GM21423 (cell line): ENCODE data around the gene EXD2.
"Not testable (repeated sequence)": the region's sequence is repeated elsewhere in the genome, so short reads cannot be mapped to it uniquely, and the experiment has no call there.

ENCODE experiments used
- ATAC-seq: cut with Tn5 transposase; IDR thresholded peaks from one replicate; pipeline ENCODE4 v1.9.1; 2021; ENCODE audit warnings: mild to moderate bottlenecking, moderate library complexity; ENCODE audit not compliant: unreplicated experiment

Gene EXD2

GRCh38 chr14:69275331-69275730 is 84.0 kb downstream of the EXD2 start:
- ATAC-seq, result no peak

DNA sequence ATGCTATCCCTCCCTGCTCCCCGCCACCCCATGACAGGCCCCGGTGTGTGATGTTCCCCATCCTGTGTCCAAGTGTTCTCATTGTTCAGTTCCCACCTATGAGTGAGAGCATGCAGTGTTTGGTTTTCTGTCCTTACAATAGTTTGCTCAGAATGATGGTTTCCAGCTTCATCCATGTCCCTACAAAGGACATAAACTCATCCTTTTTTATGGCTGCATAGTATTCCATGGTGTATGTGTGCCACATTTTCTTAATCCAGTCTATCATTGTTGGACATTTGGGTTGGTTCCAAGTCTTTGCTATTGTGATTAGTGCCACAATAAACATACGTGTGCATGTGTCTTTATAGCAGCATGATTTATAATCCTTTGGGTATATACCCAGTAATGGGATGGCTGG is 86.1 kb downstream of the EXD2 start:
- ATAC-seq, result not testable (repeated sequence)

DNA sequence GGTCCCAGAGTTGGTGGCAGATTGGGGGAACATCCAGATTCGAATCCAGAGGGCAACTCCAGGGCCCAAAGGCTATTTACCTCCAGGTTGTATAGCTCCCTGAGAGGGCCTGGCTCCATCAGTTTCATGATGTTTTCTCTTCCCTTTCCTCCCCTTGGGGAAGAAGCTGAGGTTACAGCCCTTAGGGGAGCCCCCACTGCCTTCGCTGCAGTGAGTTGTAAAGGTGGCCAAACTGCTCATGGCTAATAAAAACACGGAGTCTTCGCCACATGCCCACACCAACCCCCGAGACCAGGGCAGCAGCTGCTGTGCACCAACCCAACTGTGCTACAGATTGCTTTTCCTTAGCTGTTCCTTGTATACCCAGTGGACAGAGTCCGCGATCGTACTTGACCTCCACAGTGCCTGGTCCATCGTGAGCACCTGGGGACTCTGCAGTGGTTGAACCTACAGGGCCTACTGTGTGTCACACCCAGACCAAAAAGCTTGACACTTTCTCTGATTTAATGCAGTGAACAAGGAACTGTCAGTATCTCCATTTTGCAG is 89.5 kb downstream of the EXD2 start:
- no peak for ATAC-seq

DNA sequence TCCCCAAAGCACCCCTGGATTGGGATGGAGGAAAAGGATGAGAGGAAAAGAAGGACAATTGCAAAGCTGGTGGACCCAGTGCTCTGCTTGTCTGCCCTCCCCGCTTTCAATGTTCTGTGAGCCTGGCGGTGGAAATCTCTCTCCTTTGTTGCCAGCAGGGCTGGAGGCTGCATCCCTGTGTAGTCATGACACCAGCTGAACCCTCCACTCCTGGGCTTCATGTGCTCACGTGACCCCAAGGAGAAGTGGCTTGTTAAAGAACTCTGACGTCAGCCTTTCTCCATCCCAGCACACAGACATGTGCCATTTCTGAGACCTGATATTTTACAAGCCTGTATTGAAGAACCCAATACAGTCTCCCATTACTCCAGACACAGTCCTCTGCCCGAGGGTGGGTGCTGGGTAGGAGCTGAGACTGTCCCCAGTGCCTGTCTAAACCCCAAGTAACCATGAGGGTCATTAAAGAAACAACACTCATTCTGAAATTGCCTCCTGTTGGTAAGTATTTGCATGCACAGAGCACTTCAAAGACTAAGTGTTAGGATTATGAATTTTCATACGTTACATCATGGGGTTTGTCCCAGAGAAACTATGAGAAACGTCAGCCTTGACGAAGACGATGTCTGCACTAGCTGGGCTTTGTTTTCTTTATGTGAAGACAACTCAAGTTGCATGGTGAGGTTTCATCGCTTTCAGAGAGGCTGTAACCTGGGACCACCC is 90.3 kb downstream of the EXD2 start:
- no peak for ATAC-seq

- ATAC-seq, result no peak
These were observed 91.2 kb downstream of the EXD2 start for GRCh38 chr14:69282448-69282847.

- no peak for ATAC-seq
These were observed 92.9 kb downstream of the EXD2 start for GRCh38 chr14:69284170-69284569.

DNA sequence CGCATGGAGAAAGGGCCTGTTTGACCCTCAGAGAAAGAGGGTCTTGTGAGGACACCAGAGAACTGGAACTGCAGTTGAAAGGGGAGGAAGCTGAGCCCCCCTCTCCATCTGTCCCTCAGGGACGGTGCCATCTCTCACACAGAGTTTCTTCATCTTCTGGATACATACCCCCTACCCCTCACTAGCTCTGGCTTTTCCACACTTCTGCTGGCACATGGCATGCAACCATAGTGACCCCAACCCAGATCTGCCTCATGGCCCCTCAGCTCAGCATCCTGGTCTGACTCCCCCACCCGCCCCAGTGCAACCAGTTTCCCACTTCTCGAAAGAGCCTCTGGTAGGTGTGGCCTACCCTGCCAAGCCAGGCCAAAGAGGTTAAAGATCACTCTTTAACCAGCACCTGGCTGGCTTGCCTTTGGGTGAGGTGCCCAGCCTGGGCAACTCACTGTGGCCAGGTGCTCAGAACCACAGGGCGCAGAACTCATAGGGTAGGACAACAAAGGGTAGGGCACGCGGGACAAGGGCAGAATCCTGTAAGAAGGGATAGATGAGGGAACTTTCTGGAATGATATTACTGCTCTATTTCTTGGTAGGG is 94.5 kb downstream of the EXD2 start:
- ATAC-seq, result no peak

GRCh38 chr14:69287098-69288010 is 96.1 kb downstream of the EXD2 start:
- ATAC-seq, result no peak

GRCh38 chr14:69288011-69288771 is 96.9 kb downstream of the EXD2 start:
- ATAC-seq, result no peak

DNA sequence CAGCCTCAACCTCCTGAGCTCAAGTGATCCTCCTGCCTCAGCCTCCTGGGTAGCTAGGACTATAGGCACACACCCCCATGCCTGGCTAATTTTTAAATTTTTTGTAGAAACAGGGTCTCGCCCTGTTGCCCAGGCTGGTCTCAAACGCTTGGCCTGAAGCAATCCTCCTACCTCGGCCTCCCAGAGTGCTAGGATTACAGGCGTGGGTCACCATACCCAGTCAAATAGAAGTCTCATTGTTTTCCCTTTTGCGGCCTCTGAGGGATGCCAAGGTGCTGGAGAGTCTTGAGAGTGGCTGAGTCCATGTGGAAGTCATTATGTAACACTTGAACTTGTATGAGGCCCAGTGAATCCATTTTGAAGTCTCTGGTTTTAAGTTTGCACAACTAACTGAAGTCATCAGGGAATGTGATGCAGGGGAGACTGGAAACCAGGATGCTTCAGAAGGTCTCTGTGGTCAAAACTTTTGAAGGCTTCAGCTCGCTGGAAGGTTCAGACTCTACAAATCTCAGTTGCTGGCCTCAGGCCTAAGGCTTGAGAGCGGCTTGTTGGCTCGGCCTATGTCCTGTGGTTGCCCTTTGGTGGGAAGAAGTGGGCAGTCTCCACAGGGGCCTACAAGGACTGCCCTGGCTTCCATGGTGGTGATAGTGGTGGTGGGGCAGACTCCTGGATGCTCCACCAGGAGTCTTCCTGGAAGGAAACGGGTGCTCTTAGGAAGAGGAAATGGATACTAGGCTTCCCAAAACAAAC is 97.8 kb downstream of the EXD2 start:
- ATAC-seq, result no peak

- ATAC-seq, result no peak
These were observed 98.7 kb downstream of the EXD2 start for GRCh38 chr14:69289811-69290520.

GRCh38 chr14:69290881-69291280 is 99.6 kb downstream of the EXD2 start:
- not testable (repeated sequence) for ATAC-seq

DNA sequence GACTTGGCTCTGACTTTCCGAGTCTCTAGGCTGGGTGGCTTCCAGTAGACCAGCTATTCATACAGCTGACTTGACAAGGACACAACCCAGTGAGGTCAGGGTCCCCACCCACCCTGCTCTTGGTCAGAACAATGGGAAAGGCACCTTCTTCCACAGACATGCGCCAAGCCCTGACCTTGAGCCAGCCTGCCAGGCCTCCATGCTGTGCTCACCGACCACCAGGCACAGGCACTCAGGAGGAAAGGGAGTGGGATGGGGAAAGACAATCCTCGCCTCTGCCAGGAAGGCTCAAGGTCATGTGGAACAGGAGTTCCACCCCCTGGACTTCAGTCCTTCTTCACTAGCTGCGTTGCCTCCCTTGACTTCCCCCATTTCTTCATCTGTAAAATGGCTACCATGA is 100.1 kb downstream of the EXD2 start:
- ATAC-seq, result no peak

DNA sequence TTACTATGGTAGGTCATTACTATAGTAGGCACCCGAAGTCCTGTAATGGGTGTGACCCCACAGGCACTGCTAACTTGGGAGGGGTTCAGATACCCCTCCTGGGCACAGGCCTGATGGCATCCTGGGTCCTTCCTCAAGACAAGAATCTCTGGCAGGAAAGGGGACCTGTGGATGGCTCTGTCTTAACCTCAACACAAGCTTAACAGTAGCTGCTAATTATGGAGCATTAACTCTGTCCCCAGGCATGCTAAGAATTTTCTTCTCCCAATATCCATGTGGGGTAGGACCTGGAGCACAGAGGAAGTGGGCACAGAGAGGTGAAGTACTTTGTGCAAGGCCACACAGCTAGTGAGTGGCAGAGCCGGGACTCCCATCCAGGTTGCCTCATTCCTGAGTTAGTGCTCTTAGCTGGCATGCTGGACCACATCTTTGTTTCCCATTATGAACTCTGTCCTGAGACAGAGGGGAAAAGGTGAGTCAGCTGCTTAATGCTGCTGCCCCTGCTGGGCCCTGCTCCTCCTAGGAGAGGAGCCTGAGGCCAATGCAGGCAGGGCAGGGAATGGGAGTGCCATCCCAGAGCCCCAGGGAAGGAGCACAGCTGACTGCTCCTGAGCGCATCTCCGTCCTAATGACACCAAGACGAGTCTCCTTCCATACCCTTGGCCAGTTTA is 100.7 kb downstream of the EXD2 start:
- no peak for ATAC-seq
